Fibroblast of lung (primary cell): ENCODE results near the gene ATP13A4.

Source experiments
- EZH2 ChIP-seq: IDR thresholded peaks from 2 replicates; pipeline ENCODE4 v1.5.1; 2012; ENCODE audit warnings: low read length, control low read depth, mild to moderate bottlenecking; ENCODE audit errors: missing control alignments
- TF ChIP-seq, protein P1 (sequence below), 2 donors: IDR thresholded peaks in 1 of 2; conservative IDR thresholded peaks in 1 of 2; 1 replicate in 1 of 2; 2 replicates in 1 of 2; pipeline ENCODE4 v1.5.1; 2011 to 2012; ENCODE audit warnings: low read length in 2 of 2, control low read depth in 1 of 2, inconsistent platforms in 1 of 2, low read depth in 1 of 2, mild to moderate bottlenecking in 1 of 2

DNA sequence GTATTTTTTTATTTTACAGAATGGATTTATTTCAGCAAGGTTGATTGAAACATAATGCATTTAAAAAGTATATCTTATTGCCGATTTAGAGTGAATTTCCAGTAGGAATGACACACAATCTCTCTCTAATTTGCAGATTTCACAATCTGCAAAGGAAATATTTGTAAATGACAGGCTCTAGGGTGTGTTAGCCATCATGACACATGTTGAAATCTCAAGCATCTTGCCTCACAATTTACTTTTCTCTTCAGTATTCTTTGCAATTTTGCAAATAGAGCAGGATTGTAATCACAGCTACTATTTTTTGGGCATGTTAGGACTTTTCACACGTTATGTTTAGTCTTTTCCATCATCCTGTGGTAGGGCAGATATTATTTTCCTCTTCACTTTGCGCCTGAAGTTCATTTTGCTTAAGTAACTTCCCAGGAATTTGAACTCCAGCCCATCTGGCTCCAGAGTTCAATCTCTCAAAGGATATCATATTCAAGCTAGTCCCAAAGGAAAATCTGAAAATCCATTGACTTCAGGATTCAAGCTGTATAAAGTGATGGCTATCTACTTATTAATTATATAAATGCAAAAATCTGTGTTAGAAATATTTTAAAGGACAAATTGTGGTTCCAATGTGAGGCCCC, 55.4 kb downstream of the ATP13A4 start:
- TF ChIP-seq, protein P1, sequence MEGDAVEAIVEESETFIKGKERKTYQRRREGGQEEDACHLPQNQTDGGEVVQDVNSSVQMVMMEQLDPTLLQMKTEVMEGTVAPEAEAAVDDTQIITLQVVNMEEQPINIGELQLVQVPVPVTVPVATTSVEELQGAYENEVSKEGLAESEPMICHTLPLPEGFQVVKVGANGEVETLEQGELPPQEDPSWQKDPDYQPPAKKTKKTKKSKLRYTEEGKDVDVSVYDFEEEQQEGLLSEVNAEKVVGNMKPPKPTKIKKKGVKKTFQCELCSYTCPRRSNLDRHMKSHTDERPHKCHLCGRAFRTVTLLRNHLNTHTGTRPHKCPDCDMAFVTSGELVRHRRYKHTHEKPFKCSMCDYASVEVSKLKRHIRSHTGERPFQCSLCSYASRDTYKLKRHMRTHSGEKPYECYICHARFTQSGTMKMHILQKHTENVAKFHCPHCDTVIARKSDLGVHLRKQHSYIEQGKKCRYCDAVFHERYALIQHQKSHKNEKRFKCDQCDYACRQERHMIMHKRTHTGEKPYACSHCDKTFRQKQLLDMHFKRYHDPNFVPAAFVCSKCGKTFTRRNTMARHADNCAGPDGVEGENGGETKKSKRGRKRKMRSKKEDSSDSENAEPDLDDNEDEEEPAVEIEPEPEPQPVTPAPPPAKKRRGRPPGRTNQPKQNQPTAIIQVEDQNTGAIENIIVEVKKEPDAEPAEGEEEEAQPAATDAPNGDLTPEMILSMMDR (conservative IDR thresholded peaks at IDR 0.05 in 1 of 2, IDR thresholded peaks at IDR 0.05 in 1 of 2; ENCODE audit: low read depth in 1 of 2, low read length in 2 of 2) = no peak
- TF ChIP-seq EZH2 = no peak
